ENCODE results near the gene ANXA4.
A peak's percentile ranks its signal among the peaks of the same experiment; 100 is the strongest.

ANXA4 gene

GRCh38 chr2:69741575-69742321 lies at the start of gene ANXA4:
ANXA4 (plus strand) TSS chr2:69742134; CDS start chr2:69781566, 39,432 bp downstream.
- DNase-seq, result peak; percentile 78 to 82

- no peak for DNase-seq
Measured at GRCh38 chr2:69692424-69692823, 49.5 kb upstream of the ANXA4 start.

- DNase-seq, result no peak
Measured at GRCh38 chr2:69693059-69693774, 48.7 kb upstream of the ANXA4 start.

- DNase-seq, result no peak
Measured at GRCh38 chr2:69693775-69694450, 48.0 kb upstream of the ANXA4 start.

- DNase-seq, result no peak
Measured at GRCh38 chr2:69694894-69695849, 46.8 kb upstream of the ANXA4 start.

GRCh38 chr2:69695850-69696216 lies 46.1 kb upstream of the ANXA4 start:
- DNase-seq, result no peak

- DNase-seq, result no peak
Measured at GRCh38 chr2:69700381-69700780, 41.6 kb upstream of the ANXA4 start.

GRCh38 chr2:69701100-69701945 lies 40.6 kb upstream of the ANXA4 start:
- no peak for DNase-seq

GRCh38 chr2:69703189-69703588 lies 38.7 kb upstream of the ANXA4 start:
- no peak for DNase-seq

GRCh38 chr2:69704446-69704845 lies 37.5 kb upstream of the ANXA4 start:
- no peak for DNase-seq

GRCh38 chr2:69709290-69709689 lies 32.6 kb upstream of the ANXA4 start:
- no peak for DNase-seq

- DNase-seq, result no peak
Measured at GRCh38 chr2:69711971-69712370, 30.0 kb upstream of the ANXA4 start.

GRCh38 chr2:69714024-69714423 lies 27.9 kb upstream of the ANXA4 start:
- no peak for DNase-seq

- DNase-seq, result peak; percentile 94 to 96
Measured at GRCh38 chr2:69714539-69715220, 27.3 kb upstream of the ANXA4 start.

- DNase-seq, result no peak
Measured at GRCh38 chr2:69715964-69716363, 26.0 kb upstream of the ANXA4 start.

- DNase-seq, result no peak
Measured at GRCh38 chr2:69716555-69717120, 25.3 kb upstream of the ANXA4 start.

- DNase-seq, result no peak
Measured at GRCh38 chr2:69717186-69717585, 24.7 kb upstream of the ANXA4 start.

- no peak for DNase-seq
Measured at GRCh38 chr2:69717861-69718273, 24.1 kb upstream of the ANXA4 start.

- no peak for DNase-seq
Measured at GRCh38 chr2:69718338-69718965, 23.5 kb upstream of the ANXA4 start.

- no peak for DNase-seq
Measured at GRCh38 chr2:69720404-69720803, 21.5 kb upstream of the ANXA4 start.

Data from activated CD4-positive, alpha-beta T cell treated with anti-CD3 and anti-CD28 coated beads, Interleukin-2, amount 50 U/mL, for 48 hours (primary cell).